ENCODE data around the gene CYP46A1.
"Not testable (repeated sequence)": the region's sequence is repeated elsewhere in the genome, so short reads cannot be mapped to it uniquely, and the experiment has no call there.

Gene CYP46A1

GRCh38 chr14:99683619-99684409 is at the start of gene CYP46A1:
CYP46A1 (plus strand) TSS chr14:99684298; CDS start chr14:99684418, 120 bp downstream.
- DNase-seq (ENCODE audit: low spot score) = peak; percentile 99

GRCh38 chr14:99634443-99634842 is 49.7 kb upstream of the CYP46A1 start:
- DNase-seq (ENCODE audit: low spot score) = no peak

- no peak for DNase-seq (ENCODE audit: low spot score)
Observed at GRCh38 chr14:99635116-99635515, 49.0 kb upstream of the CYP46A1 start.

DNA sequence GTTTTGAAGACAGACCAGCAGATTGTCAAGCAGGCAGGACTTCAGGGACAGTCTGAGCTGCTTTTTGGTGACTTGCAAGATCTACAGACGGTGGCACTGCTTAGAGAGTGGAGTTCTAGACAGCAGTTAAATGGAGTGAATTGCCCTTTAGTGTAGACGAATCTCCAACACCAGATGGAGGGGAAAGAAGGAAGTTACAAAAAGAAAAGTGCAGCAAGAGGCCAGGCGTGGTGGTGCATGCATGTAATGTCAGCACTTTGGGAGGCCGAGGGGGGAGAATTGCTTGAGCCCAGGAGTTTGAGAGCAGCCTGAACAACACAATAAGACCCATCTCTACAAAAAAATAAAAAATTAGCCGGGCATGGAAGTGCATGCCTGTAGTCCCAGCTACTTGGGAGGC is 47.6 kb upstream of the CYP46A1 start:
- DNase-seq (ENCODE audit: low spot score) = no peak

DNA sequence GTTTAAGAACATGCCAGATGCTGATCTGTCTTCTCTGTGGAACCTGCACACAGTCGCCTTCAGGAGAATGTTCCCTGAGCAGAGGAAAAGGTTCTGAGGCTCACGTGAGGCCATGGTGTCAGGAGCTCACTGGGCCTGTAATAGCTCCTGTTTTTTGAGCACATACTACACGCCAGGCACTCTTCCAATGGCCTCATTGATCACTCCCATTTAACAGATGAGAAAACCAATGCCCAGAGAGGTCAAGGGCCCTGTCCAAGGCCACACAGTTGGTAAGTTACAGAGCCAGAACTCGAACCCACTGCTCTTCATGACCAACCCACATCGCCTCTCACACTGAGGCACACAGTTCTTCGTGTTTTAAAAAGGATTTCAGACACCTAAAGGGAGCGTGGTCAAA is 46.5 kb upstream of the CYP46A1 start:
- no peak for DNase-seq (ENCODE audit: low spot score)

DNA sequence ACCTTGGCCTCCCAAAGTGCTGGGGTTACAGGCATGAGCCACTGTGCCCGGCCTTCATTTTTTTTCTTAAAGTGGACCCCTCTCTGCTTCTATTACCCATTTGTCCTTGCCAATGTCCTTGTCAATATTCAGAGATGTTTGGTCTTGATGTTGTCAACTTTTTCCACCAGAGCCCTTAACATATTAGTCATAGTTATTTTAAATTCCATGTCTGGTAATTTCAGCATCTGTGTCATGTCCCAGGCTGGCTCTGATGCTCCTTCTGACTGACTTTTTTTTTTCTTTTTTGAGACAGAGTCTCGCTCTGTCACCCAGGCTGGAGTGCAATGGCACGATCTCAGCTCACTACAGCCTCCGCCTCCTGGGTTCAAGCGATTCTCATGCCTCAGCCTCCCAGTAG is 41.3 kb upstream of the CYP46A1 start:
- DNase-seq (ENCODE audit: low spot score) = not testable (repeated sequence)

DNA sequence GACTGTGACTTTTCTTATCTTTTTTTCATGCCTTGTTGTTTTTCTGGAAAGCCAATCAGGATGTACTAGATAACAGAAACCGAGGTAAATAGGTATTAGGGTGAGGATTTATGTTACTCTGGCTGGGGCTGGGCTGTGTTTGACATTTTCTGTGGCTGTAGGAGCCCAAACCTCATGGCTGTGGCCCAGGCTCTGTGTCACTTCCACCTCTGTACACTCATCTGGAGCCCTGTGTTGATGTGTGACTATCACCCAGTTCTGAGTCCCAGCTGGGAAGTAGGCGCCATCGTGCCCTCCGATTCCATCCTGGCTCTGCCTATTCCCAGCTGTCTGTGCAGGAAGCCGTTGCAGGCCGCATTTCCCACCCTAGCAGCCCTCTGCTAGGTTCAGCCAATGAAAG is 40.8 kb upstream of the CYP46A1 start:
- DNase-seq (ENCODE audit: low spot score) = no peak

DNA sequence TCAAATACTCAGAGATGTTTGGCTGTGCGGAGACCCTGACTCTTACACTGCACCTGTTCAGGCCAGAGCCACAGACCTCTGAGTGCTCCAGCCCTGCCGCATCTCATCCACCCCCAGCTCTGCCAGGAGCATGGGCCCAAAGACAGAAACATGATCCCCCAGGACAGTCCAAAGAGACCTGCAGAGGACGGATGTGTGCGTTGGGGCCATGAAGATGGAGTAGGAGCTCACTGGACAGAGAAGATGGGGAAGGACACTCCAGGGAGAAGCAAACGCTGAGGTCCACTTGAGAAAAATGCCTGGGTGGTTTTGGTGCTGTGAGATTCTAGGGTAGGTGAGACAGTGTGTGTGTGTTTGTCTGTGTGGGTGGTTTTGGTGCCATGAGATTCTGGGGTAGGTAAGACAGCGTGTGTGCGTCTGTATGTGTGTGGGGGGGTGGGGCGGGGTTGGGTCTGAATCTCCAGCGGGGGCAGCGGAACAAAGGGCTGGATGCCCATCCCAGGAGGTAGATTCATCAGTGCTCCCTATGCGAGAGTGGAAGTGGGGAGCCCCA is 40.0 kb upstream of the CYP46A1 start:
- DNase-seq (ENCODE audit: low spot score) = no peak

DNA sequence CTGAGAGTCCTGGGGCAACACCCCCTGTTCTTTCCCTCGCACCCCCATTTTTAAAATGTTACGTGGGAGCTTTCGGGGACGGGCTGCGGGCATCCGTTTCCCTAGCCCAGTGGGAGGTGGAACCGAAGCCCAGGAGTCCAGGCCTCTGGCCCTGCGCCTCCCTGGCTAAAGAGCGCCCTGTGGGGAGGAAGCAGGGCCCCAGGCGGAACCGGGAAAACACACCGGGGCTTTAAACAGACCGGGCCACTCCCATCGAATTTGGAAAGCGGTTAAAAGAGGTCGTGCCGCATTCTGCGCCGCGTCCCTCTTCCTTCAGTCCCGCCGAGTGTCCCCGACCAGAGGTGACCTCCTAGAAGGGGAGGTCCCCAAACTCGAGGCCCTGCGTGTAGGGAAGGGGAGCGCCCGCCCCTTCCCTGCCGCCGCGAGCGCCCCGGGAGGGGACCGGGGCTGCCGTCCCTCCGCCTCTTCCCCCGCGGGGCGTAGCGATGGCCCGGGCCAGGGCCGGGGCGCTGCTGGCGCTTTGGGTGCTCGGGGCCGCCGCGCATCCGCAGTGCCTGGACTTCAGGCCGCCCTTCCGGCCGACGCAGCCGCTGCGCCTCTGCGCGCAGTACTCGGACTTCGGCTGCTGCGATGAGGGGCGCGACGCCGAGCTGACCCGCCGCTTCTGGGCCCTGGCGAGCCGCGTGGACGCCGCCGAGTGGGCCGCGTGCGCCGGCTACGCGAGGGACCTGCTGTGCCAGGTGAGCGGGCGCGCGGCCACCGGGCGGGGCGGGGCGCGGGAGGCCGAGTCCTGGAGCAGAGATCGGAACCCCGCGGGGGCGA is 39.2 kb upstream of the CYP46A1 start, which contains the start of gene HHIPL1:
Gene HHIPL1, plus strand, starts transcription at position 407 of the 822 bp plus-strand sequence. Its CDS starts 79 bp downstream, at position 486.
- DNase-seq (ENCODE audit: low spot score) = no peak

DNA sequence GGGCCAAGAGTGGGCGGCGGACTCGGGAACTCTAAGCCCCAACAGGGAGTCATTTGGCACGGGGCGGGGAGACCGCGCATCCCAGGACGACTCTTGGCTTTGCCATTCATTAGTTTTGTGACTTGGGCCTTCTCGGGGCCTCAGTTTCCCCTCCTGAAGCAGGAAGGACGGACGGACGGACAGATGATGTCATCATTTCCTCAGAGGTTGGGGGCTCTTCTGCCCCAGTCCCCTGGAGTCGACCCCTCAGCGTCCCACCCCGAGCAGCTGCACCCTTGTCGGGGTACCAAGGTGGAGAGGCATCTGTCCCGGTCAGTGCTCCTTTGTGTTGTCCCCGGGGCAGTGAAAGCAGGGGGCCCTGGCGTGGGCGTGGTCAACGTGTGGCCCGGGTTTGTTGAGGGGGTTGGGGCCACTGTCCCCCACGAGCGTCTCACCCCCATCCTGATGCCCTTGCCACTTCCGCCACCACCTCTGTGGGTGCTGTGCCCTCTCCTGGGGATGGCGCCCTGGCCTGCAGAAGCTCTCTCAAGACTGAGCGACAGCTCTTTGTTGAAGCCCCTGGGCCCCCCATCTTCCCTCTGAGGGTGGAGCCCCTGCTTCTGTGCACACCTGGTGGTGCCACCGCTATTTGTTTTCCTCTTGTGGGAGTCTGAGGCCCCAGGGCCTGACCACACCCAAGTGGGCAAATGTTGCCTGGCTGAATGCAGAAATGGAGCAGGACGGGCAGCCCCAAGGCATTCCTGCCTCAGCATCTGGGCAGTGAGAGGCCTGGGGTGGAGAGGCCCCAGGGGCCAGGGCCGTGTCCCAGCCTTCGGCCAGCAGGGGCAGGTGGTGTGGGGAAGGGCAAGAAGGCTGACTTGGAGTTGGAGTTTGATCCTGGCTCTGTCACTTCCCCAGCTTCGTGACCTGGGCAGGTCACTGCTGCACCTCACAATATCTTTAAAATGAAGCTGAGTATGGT is 38.3 kb upstream of the CYP46A1 start:
- no peak for DNase-seq (ENCODE audit: low spot score)

DNA sequence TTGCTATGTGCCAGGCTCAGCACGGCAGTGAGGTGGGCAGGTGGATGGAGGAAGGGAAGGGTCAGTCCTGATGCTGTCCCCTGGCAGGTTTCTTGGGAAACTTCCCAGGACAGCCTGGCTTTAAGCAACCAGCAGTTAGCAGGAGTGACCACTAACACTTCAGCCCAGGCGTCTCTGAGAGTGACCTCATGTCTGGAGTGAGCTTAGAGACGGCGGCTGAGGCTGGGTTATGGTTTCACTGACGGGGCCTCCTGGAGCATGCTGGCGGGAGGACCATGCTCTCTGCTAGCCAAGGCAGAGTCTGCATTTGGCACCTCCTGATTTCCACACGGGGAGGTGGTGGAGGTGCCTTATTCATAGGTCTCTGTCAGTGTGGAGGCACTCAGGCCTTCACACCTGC is 36.7 kb upstream of the CYP46A1 start:
- DNase-seq (ENCODE audit: low spot score) = no peak

- no peak for DNase-seq (ENCODE audit: low spot score)
Observed at GRCh38 chr14:99648027-99648784, 35.9 kb upstream of the CYP46A1 start.

GRCh38 chr14:99649219-99649618 is 34.9 kb upstream of the CYP46A1 start:
- DNase-seq (ENCODE audit: low spot score) = no peak

- no peak for DNase-seq (ENCODE audit: low spot score)
Observed at GRCh38 chr14:99649643-99650042, 34.5 kb upstream of the CYP46A1 start.

DNA sequence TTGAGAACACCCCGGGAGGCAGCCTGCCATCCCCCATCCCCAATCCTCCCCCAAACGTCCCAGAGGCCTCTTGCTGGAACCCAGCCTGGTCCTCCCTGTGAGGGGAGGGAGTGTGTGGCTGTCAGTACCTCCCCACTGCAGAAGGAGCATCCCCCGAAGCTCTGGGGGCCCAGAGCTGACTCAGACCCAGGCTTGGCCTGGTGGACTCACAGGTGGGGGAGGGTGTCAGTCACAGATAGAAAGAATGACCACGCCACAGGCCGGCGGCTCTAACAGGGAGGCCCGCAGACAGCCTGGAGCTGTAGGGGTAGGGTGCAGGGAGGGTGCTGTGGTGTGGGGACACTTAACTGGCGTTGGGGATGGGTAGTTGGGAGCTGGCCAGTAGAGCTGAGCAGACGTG is 33.9 kb upstream of the CYP46A1 start:
- no peak for DNase-seq (ENCODE audit: low spot score)

DNA sequence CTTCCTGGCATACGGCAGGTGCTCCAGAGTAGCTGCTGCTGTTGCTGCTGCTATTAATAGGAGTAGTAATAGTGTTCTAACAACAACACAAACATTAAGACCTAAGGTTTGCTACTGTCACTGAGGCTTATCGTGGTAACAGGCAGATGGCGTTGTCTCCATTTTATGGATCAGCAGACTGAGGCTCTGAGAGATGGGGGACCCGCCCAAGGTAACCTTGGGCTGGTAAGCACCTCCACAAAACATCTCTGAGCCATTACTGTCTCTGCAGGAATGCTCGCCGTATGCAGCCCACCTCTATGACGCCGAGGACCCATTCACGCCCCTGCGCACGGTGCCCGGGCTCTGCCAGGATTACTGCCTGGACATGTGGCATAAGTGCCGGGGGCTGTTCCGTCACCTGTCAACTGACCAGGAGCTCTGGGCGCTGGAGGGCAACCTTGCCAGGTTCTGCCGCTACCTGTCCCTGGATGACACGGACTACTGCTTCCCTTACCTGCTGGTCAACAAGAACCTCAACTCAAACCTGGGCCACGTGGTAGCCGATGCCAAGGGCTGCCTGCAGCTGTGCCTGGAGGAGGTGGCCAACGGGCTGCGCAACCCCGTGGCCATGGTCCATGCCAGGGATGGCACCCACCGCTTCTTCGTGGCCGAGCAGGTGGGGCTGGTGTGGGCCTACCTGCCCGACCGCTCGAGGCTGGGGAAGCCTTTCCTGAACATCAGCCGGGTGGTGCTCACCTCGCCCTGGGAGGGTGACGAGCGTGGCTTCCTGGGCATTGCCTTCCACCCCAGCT is 31.9 kb upstream of the CYP46A1 start:
- no peak for DNase-seq (ENCODE audit: low spot score)

DNA sequence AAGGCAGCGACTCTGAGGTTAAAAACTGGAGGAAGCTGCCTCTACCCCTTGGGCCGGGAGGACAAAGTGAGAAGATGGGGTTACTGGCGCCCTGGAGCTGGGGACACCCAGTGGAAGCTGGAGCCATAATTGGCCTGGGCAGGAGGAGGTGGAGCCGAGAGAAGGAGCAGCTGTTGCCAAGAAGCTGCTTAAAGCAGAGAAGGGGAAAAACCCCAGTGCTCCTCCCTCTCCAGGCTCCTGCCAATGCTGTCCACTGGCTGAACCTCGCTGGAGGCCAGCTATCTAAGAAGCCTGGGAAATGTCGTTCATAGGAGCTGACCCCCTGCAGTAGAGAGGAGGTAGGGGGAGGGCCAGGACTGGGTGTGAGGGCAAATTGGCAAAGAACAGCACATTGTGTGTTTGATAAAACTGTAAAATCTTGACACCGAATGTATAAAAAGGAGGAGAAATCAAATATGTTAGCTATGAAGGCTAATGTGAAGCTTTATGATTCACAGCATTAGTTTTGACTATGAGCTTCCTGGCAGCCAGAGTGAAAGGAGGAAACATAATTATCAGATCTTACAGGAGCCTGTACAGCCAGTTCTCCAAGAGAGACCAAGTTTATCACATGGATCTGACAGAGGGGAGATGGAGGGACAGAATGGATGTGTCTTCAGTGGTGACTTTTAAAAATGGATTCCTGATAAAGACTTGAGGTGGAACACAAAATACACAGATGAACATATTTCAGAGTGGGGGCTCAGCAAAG is 29.7 kb upstream of the CYP46A1 start:
- DNase-seq (ENCODE audit: low spot score) = no peak

DNA sequence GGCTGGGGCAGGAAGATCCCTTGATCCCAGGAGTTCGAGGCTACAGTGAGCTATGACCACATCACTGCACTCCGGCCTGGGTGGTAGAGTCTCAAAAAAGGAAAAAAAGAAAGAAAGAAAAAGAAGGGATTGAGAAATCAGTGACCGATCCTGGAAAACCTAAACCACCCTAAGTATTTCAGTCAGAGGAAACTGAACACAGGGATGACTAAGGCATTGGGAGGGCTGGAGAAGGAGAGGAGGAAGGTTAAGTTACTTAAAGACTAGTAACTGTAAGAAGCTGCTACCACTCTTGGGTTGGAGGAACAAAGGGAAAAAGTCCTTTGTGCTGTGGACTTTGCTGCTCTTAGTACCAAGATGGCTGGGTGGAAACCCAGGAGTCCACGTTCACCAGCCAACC is 28.6 kb upstream of the CYP46A1 start:
- DNase-seq (ENCODE audit: low spot score) = no peak

DNA sequence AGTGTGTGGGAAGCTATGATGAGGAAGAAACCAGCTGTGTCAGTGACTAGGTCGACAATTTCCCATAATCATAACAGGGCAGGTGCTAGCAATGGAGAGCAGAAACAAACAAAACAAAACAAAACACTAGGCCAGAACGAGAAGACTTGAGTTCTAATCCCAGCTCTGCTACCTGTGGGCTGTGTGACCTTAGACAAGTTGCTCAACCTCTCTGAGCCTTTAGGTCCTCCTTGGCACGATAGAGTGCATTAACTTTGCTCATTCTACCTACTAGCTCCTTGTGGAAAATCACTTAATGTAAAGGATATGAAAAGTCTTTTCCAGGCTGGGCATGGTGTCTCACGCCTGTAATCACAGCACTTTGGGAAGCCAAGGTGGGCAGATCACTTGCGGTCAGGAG is 27.9 kb upstream of the CYP46A1 start:
- no peak for DNase-seq (ENCODE audit: low spot score)
